Smooth muscle cell (in vitro differentiated cells): ENCODE data around the gene COL4A5. TPM values are rescaled to one million over a fixed set of nuclear protein-coding genes. Genes with fewer than 3 reads are reported as not detected.

Experiments used
- DNase-seq: peaks from one replicate; lab custom pipeline; 2025; ENCODE audit not compliant: unreplicated experiment; lab: John Stamatoyannopoulos, UW
- H2AFZ ChIP-seq: fragments of 200-600 bp; sonication (generic); 2 replicates; pipeline ENCODE4 v1.6.0; 2016; ENCODE audit warnings: antibody characterized with exemption, low read depth, mild to moderate bottlenecking
- H3F3A ChIP-seq: fragments of 200-600 bp; sonication (generic); 2 replicates; pipeline ENCODE4 v1.6.0; 2017; ENCODE audit warnings: antibody characterized with exemption, low read depth
- H3K27ac ChIP-seq: fragments of 200-600 bp; sonication (generic); 2 replicates; pipeline ENCODE4 v1.5.1; 2016; ENCODE audit warnings: low read depth, mild to moderate bottlenecking
- H3K27me3 ChIP-seq: fragments of 200-600 bp; sonication (generic); 2 replicates; pipeline ENCODE4 v1.6.1; 2016; ENCODE audit warnings: low read depth, mild to moderate bottlenecking
- H3K36me3 ChIP-seq: fragments of 200-600 bp; sonication (generic); 2 replicates; pipeline ENCODE4 v1.5.1; 2016; ENCODE audit warnings: low read depth
- H3K4me1 ChIP-seq: fragments of 200-600 bp; sonication (generic); 2 replicates; pipeline ENCODE4 v1.5.1; 2016; ENCODE audit warnings: low read depth
- H3K4me2 ChIP-seq: fragments of 200-600 bp; sonication (generic); 2 replicates; pipeline ENCODE4 v1.6.0; 2016; ENCODE audit warnings: mild to moderate bottlenecking
- H3K4me3 ChIP-seq: fragments of 200-600 bp; sonication (generic); 2 replicates; pipeline ENCODE4 v1.5.1; 2016; ENCODE audit warnings: mild to moderate bottlenecking
- H3K79me2 ChIP-seq: fragments of 200-600 bp; sonication (generic); 2 replicates; pipeline ENCODE4 v1.6.0; 2016; ENCODE audit warnings: low read depth, mild to moderate bottlenecking
- H3K9ac ChIP-seq: fragments of 200-600 bp; sonication (generic); 2 replicates; pipeline ENCODE4 v1.6.0; 2016; ENCODE audit warnings: low read depth
- H3K9me3 ChIP-seq: fragments of 200-600 bp; sonication (generic); replicated peaks from 2 replicates; pipeline ENCODE4 v1.5.1; 2016; ENCODE audit warnings: low read depth
- H4K20me1 ChIP-seq: fragments of 200-600 bp; sonication (generic); 2 replicates; pipeline ENCODE4 v1.6.0; 2016; ENCODE audit warnings: low read depth
- WGBS: methylation state at CpG from one replicate; pipeline ENCODE4 v1.1.7; 2016; ENCODE audit warnings: low lambda C conversion rate; 5-methylcytosine and 5-hydroxymethylcytosine counted together
- polyA plus RNA-seq: library from polyadenylated mRNA; unstranded; fragments of >200 nt; fragmentation: Nextera tagmentation; extraction: Ambion mirVana; gene quantifications from 2 replicates; pipeline ENCODE4 v1.2.1, GENCODE V29; 2016
- total RNA-seq: library from RNA; depleted of rRNA; stranded (reverse); fragments of >200 nt; gene quantifications from 2 replicates; pipeline ENCODE4 v1.2.3, GENCODE V29; 2014
- TF ChIP-seq, protein P1 (sequence below): fragments of 200-600 bp; sonication (generic); IDR thresholded peaks from 2 replicates; pipeline ENCODE4 v1.5.1; 2017; ENCODE audit warnings: borderline replicate concordance, mild to moderate bottlenecking, antibody characterized with exemption; ENCODE audit not compliant: insufficient read depth, poor library complexity, severe bottlenecking

The COL4A5 gene
- total and polyA plus RNA-seq, 2 experiments from 2014 or later: 42.3 to 101 TPM

DNA sequence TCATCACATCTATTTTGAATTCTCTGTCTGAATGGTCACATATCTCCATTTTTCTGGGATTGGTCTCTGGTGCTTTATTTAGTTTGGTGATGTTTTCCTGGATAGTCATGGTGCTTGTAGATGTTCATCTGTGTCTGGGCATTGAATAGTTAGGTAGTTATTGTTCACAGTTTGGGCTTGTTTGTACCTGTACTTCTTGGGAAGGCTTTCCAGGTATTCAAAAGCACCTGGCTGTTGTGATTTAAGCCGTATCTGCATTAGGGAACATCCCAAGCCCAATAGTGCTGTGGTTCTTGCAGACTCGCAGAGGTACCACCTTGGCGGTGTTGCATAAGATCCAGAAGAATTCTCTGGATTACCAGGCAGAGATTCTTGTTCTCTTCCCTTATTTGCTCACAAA, 44.6 kb downstream of the COL4A5 start:
- Histone ChIP-seq H3F3A (no peaks in the 10 kb centered on the region), H3K27me3 (no peaks in the 10 kb centered on the region), H4K20me1 (peaks cover 5% of the 10 kb centered on the region), H3K4me2 (no peak overlapping the region), H3K36me3 (no peaks in the 10 kb centered on the region), H3K27ac (no peak overlapping the region), H3K9ac (no peak overlapping the region), H3K4me3 (no peak overlapping the region), H3K4me1 (no peaks in the 10 kb centered on the region), H3K9me3 (no peaks in the 10 kb centered on the region), H2AFZ (no peak overlapping the region), H3K79me2 (peaks cover 51% of the 10 kb centered on the region)
- TF ChIP-seq, protein P1, sequence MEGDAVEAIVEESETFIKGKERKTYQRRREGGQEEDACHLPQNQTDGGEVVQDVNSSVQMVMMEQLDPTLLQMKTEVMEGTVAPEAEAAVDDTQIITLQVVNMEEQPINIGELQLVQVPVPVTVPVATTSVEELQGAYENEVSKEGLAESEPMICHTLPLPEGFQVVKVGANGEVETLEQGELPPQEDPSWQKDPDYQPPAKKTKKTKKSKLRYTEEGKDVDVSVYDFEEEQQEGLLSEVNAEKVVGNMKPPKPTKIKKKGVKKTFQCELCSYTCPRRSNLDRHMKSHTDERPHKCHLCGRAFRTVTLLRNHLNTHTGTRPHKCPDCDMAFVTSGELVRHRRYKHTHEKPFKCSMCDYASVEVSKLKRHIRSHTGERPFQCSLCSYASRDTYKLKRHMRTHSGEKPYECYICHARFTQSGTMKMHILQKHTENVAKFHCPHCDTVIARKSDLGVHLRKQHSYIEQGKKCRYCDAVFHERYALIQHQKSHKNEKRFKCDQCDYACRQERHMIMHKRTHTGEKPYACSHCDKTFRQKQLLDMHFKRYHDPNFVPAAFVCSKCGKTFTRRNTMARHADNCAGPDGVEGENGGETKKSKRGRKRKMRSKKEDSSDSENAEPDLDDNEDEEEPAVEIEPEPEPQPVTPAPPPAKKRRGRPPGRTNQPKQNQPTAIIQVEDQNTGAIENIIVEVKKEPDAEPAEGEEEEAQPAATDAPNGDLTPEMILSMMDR: no peak
- DNase-seq: no peak
- WGBS: 84% methylated on average over 3 of the region's 3 CpGs

DNA sequence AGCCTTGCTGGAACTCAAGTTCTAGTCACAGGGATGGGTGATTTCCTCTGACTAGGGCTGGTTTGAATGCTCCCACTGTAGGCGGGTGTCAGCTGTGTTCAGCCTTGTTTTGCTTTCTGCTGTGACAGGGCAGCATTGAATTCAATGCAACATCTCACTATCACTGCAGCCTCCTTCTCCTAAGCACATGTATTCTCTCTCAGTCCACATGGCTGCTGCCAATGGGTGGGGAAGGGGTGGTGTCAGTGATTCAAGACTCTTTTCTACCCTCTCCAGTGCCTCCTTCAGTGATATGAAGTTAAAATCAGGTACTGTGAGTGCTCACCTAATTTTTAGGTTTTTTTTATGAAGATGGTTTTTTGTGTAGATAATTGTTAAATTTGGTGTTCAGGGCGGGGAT, 46.3 kb downstream of the COL4A5 start:
- Histone ChIP-seq H3K4me3 (no peak overlapping the region), H3K36me3 (no peaks in the 10 kb centered on the region), H3K4me1 (no peaks in the 10 kb centered on the region), H3F3A (no peaks in the 10 kb centered on the region), H3K4me2 (no peak overlapping the region), H3K27me3 (no peaks in the 10 kb centered on the region), H4K20me1 (peaks cover 10% of the 10 kb centered on the region), H2AFZ (no peak overlapping the region), H3K79me2 (peaks cover 44% of the 10 kb centered on the region), H3K9ac (no peak overlapping the region), H3K27ac (no peak overlapping the region), H3K9me3 (no peaks in the 10 kb centered on the region)
- WGBS: 71% methylated on average over 2 of the region's 2 CpGs
- TF ChIP-seq, protein P1: no peak
- DNase-seq: no peak

DNA sequence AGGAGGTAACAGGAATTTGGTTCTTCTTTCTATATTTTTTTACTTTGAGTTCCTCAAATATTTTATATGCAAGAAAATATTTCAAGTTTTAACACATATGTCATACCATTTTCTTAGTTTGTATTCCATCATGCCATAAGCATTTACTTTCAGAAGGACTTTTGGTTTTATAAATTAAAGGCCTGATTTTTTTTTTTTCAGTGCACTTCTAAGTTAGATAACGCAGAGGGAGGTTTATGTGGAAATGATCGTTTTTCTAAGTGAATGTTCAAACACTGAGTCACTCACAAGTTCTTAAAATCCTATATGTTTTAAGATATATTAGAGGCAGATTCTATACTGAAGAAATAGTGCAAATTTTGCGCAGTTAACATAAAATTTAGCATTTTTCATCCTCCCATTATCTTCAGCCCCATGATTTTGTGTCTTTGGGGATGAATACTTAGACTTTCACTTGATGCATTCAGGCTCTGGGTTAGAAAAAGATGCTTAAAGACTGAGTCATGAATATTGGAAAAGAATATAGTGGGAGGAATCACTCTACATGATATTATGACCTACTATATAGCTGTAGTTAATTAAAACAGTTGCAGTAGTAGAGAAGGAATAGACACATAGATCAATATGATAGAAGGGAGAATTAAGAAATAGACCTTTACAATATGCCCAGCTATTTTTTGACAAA, 54.9 kb downstream of the COL4A5 start:
- DNase-seq: no peak

More for the DNA sequence above, 54.9 kb downstream of the COL4A5 start:
- Histone ChIP-seq H3K36me3 (no peaks in the 10 kb centered on the region), H3K4me2 (peak overlapping the region; percentile 19), H3K9ac (no peak overlapping the region), H3K79me2 (peaks cover 62% of the 10 kb centered on the region), H2AFZ (no peak overlapping the region), H3K27ac (no peak overlapping the region), H3K4me3 (no peak overlapping the region), H4K20me1 (peaks cover 25% of the 10 kb centered on the region), H3K27me3 (no peaks in the 10 kb centered on the region), H3K4me1 (peaks cover 8% of the 10 kb centered on the region), H3K9me3 (no peaks in the 10 kb centered on the region), H3F3A (no peaks in the 10 kb centered on the region)
- TF ChIP-seq, protein P1: no peak
- 56% methylated on average over 3 of the region's 3 CpGs for WGBS
